HG02885 (cell line): ENCODE results near the gene SNAP29.

Source experiments
- ATAC-seq: cut with Tn5 transposase; IDR thresholded peaks from one replicate; pipeline ENCODE4 v1.9.1; 2021; ENCODE audit warnings: mild to moderate bottlenecking; ENCODE audit not compliant: unreplicated experiment, poor library complexity

Gene SNAP29

DNA sequence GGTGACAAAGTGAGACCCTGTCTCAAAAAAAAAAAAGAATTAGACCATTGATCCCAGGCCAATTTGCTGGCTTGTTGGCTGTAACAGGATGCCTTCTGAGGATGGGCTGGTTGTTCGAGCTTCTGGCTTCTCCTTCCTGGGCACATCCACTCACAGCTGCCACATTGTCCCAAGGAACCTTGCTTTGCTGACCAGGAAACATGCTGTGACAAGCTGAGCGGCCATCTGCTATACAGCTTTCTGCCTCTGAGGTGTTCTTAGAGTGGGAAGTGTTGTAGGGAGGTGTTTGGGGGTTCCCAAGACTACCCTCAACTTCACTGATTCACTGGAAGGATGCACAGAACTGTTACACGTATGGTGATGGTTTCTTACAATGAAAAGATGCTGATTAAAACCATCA lies 6.5 kb downstream of the SNAP29 start:
- no peak for ATAC-seq

DNA sequence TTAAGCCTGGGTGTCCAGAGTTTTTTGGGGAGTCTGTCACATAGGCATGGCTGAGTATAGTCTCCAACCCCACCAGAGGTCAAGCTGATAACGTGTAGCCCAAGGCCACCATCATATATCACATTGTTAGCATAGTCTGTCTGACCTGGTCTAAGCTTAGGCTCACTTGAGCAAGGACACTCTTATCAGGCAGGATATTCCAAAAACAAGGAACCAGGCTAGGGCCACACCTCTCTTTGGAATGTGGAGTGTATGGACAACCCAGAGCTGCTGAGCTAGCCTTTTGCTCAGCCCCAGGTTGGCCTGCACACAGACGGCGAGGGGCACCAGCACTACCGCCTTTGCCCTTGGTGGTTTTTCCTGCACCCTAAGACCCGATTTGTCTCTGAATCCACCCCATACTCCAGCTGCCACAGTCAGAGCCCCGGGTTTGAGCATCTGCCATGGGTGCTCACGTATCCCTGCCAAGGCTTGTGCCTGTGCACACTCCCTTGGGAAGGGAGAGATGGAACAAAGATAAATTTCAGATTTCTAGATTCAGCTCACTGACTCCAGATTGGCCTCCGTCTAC lies 7.2 kb downstream of the SNAP29 start:
- ATAC-seq: no peak

DNA sequence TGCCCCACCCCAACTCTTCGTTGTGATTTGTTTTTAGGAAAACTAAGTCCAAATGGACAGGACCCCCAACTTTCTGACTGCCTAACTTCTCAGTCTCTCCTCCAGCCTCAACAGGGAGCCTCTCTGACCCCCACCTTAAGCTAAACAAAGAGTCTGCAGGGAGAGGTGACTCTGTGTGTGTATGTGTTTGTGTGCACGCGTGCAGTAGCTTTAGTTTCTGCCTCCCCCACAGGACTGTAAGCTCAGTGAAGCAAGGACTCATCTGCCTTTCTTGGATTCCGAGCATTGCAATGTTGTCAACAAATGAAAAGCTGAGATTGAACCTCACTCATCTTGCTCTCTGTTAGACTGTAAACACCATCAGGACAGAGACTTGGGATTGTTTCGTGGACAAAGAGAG lies 7.9 kb downstream of the SNAP29 start:
- ATAC-seq: no peak

DNA sequence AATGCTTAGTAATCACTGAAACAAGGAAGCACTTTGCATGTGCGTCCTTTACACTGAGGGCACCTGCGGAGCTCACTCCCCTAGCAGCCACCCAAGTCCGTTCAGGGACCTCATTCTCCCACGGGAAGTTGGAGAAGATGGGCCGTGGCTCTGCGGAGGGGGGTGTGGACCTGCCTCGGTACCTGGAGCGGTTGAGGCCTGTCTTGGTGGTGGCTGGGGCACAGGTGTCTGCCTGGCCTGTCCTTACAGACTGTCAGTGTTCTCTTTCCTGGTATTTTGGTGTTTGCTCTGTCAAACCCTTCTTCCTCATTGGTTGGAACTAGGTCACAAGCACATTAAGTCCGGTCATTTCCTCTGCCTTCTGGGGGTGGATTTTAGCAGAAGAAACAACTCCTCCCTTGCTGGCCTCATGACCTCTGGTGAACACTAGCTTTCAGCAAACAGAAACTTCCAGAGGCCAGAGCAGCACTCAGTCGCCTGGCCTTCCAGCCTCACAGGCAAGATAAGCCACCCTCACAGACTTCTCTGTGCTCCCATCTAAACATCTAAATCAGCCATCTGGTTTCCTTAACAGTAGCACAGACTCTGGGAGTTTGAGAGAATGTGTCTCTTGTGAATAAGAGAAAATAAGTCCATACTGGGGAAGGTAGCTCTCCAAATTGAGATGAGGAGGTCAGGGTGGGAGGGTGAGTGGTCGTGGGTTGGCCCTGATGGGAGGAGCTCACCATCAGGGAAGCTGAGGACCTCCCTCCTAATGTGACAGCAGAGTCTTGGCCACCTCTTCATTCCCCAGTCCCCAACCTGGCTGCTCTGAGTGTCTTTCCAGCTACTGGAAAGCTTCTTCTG lies 8.6 kb downstream of the SNAP29 start:
- no peak for ATAC-seq

DNA sequence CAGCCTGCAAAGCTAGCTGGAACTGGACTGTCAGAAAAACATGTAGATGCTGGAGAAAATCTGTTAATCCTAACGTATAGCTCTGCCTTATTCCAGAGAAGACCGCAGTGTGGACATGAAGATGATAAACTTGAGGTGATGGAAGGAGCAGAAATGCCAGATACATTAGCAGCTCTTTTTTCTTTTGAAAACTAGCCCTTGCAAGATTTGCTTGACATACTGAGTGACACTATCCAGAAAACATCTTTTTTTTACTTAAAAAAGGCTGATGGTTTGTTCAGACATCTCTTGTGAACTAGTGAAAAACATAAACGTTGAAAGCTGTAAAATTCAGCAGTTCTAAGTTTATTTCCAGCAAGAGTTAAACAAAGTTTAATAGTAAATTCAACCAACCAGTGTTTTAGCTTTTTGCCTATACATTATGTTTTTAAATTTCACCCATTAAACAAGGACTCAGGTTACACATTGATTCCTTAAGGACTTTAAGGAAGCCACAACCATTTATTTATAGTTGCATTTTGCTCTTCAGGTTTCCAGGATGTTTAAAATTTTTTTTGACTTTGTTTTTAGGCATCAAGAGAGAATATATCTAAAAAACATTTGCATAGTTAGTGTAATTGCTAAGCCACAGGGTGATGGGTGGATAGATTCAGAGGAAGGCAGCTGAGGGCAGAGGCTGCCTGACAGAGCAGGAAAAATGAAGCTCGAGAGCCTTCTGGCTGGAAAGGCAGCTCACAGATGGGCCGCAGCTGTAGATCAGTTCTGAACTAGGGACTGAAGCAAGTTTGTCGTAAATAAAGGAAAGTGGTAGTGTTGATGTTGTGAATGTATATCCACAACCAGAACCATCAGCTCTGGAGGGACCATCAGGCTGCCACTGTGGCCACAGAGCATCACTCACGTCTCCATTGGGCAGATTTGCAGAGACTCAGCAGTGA lies 9.5 kb downstream of the SNAP29 start:
- no peak for ATAC-seq

DNA sequence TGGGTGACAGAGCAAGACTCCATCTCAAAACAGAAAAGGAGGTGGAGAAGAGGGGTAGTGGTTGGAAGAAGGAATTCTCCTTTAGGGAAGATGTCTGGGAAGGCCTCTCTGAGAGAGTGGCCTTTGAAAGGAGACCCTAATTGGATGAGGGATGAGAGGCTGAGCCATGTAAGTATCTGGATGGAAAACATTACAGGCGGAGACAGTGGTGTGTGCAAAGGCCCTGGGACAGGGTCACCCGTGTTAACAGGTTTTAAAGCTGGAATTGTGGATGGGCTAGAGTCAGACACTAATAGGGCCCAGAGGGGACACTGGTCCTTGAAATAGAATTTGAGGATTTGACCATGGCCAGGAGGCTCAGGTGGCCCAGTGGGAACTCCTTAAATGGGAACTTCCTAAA lies 10.4 kb downstream of the SNAP29 start:
- no peak for ATAC-seq

DNA sequence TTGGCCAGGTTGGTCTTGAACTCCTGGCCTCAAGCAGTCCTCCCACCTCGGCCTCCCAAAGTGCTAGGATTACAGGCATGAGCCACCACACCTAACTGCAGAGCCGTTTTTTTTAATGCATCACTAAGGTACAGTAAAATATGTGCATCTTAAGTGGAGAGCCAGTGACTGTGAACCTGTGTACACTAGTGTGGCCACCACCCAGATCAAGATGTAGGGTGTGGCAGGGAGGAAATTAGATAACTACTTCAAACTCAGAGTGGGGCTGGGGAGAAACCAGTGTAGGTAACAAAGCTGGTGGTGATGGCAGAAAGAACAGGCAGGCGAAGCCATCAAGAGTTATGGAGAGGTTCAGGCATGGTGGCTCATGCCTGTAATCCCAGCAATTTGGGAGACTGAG lies 14.4 kb downstream of the SNAP29 start:
- ATAC-seq: no peak

DNA sequence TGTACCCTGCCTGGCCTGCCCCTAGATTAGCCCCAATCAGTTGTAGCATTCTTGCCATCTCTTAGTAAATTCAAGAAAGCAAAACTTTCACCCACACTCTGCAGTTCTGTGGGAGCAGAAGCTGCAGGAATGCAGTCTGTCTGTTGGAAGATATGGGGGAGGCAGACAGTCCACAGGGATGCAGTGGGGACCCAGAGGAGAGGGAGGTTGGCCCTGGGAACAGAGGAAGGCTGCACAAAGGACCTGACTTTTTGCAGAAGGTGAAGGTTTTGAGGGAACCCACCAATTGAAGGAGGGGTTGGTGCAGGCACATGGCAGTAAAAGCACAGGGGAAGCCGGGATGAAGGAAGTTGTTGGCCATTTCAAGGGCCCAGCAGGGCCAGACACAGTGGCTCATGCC lies 16.5 kb downstream of the SNAP29 start:
- ATAC-seq: no peak

DNA sequence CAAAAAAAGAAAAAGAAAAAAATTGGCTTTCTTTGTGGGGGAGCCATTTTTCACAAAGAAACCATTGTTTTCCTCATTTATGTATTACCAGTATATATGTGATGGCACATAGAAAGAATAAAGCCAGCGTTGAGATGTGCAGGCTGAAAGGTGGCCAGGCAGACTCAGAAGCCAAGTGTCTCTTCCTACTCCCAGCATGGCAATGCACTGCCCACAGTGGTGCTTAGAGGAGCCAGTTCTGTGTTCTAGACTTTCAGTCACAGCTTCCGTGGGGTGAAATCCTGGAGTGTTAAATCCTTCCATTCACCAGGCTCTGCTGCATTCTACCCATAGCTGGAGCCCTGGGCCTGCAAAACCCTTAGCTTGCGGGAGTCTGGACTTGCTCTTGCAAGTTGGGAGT lies 18.9 kb downstream of the SNAP29 start:
- ATAC-seq: no peak

DNA sequence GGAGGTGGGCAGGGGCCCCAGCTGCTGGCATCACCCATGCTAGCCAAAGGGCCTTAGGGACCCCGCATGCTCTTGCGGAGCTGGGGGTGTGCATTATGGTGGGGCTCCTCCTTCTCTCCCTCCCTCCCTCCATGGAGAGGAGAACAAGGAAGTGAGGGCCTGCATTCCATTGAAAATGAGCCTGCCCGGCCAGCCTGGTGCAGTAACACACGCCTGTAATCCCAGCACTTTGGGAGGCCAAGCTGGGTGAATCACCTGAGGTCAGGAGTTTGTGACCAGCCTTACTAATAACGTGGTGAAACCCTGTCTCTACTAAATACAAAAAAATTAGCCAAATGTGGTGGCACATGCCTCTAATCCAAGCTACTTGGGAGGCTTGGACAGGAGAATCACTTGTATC lies 22.4 kb downstream of the SNAP29 start:
- no peak for ATAC-seq

DNA sequence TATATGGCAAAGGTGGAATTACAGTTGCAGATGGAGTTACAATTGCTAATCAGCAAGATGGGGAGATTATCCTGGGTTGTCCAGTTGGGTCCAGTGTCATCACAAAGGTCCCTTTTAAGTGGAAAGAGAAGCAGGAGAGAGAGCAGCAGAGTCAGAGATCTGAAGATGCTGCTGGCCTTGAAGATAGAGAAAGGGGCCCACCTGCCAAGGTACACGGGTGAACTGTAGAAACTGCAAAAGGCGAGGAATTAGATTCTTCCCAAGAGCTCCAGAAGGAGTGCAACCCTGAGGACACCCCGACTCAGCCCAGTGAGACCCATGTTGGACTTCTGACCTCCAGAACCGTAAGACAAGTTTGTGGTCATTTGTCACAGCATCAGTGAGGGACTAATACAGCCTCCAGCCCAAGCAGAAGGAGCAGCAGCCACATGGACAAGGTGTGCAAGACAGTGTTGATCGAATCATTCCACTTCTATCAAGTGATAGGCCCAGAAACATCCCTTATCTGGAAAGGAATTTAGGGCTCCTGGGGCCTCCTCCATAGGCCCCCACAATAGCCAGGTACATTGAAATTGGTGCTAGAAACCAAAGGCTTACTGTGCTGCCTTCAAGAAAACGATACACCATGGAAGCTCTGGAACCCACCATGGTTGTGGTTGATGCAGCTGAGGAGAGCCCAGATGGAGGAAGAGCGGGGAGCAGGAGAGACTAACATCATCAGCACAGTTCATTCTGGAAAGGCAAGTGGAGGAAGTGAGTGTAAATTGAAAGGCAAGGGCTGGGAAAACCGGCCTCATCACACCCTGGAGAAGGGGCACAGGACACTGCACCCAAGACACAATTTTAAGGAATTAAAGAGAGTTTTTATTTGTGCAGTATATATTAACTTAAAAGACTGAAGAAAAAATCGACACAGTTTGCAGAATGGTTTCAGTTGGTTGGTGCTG lies 23.3 kb downstream of the SNAP29 start:
- ATAC-seq: no peak

DNA sequence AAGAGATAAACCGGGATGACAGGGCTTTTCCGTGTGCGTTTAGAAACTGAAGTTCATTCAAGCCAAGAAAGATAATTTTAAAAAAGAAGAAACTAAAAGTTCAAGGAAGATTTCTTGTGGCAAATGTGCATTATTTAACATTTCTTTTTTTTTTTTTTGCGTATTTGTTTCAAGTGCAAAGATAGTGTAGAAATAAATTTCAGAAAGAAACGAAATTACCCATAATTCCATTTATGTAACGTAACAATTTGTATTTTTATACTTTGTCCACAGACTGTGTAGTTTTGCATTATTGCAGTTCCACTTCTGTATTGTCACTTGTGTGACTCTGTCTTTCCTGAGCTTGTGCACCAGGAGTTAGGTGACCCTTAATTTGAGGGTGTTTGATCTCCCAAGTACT lies 24.0 kb downstream of the SNAP29 start:
- no peak for ATAC-seq

DNA sequence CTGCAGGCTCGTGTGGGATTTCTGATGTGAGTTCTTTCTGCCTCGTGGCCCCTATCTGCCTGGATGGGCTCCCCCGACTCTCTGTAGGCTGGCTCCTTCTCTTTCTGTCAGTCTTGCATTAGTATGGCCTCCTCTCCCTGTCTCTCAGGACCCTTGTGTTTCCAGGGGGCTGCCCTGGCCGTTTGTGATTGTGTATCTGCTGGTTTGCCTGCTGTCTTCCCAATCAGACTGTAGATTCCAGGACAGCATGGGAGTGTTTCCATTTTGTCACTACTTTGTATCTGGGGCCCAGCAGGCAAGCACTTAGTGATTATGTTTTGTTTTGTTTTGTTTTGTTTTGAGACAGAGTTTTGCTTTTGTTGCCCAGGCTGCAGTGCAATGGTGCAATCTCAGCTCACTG lies 25.6 kb downstream of the SNAP29 start:
- ATAC-seq: no peak

DNA sequence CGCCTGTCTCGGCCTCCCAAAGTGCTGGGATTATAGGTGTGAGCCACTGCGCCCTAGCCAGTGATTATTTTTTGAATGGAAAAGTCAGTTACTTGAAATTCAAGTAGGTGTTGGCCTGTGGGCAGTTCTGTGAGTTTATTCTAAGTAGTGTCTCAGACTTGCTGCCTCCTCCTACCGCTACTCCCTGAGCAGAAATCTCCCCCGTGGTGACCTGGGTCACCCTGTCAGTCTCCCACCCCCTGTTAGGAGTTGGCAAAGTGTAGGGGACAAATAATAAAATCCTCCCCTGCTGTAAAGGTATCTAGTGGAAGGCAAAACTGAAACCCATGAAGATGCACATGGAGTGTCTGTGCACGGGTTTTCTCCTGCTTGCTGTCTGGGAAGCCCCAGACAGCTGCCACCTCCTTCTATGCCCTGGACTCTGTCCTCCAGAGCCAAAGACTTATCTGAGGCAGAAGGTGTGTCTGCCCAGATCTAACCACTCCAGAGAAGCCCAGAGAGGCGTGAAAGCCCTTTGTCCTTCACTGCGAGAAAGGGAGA lies 26.3 kb downstream of the SNAP29 start:
- ATAC-seq: no peak

DNA sequence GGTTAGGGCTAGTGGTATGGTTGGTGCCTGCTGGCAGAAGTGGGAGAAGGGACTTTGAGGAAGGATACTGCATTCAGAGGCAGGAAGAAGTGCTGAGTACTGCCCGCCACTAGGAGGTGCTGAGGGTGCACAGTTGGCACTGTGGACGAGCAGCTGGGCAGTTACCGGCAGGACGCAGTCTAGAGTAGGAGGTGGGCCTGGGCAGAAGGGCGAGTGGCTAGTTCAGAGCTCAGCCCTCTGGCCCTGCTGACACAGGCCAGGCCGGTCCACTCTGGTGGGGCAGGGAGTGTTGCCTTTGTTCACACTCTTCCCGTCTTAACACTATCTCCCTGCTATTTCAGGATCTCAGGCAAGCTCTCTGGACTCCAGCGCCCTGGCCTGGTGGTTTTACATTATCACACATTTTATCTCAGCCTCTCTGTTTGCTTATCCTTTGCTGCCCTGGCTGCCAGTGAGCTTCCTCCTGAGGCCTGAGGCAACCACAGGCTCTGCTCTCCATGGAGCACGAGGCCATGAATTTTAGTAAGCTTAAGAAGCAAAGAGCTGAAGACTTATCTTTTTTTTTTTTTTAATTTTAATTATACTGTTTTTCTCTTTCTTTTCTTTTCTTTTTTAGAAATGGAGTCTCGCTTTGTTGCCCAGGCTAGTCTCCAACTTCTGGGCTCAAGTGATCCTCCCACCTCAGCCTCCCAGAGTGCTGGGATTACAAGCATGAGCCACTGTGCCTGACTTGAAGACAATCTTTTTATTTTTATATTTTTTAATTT lies 26.9 kb downstream of the SNAP29 start:
- ATAC-seq: no peak

DNA sequence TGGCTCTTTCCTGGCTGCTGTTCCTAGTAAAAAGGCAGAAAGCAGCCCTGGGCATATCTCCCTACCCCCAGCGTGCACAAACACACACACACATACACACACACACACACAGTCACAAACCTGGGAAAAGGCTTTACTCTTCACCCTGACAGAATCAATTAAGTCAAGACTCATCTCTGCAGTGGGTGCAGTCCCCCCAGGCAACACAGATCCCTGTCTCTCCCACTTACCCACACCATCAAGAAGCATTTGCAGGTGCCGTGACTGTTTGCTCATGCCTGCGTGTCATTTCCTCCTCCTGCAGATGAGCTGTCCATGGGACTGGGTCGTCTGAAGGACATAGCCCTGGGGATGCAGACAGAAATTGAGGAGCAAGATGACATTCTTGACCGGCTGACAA lies 28.6 kb downstream of the SNAP29 start:
- no peak for ATAC-seq

DNA sequence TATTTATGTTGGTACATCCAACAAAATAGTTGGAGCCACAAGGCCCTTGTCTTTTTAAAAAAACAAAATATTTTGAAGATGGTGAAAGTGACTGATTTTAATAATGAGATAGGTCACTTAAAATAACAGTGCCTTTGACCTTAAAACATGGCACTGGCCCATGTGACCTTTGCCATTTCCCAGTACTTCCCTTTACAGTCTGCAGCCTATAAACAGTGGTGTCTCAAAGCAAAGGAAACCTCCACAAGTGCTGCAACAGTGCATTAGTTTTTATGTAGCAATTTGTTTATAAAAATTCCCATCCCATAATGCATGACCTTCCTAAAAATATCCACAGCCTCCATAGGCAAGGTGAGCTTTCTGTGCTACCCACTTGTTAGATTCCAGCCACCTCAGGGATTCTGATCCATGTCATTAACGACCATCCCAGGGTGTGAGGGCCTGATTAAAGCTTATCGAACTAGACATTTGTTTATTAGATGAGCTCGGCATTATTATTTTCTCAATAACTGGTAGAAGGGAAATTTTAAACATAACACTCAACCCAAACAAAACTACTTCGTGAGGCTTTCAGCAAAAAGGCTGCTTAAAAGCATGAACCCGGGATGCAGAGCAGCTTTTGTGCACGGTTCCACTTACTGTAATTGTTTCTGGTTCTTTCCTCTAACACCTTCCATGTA lies 30.4 kb downstream of the SNAP29 start:
- no peak for ATAC-seq

DNA sequence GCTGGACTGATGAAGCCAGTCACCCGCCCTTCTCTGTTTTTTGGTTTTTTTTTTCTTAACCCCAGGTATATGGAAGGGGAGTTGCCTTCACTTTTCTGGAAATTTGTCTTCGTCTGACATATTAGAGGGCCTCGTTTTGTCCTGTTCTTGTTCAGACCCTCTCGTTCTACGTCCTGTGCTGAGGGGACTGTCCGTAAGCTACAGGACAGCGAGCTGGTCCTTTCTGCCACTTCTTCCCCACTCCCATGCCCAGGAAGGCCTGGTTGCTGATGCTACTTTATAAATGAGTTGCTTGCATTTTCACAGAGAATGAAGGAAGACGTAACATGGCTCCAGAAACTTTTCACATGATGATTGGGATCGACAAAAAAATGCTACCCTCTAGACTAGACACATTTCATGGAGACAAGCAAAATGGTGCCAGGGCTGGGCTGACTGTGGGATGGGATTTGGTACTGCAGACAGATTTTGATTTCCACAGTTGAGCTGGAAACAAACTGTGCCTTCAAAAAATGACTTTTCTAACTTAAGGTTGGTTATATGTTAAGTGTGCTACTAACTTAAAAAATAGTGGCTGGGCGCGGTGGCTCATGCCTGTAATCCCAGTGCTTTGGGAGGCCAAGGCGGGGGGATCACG lies 31.2 kb downstream of the SNAP29 start:
- ATAC-seq: no peak
